GM13977 (cell line): ENCODE measurements around the gene WWP2.

Experiments used
- DNase-seq: peaks from one replicate; pipeline ENCODE4 v3.0.0; 2012; ENCODE audit warnings: low spot score
- CTCF ChIP-seq: IDR thresholded peaks from 2 replicates; pipeline ENCODE4 v1.5.1; 2012; ENCODE audit warnings: mild to moderate bottlenecking, control low read depth; ENCODE audit not compliant: insufficient read depth; ENCODE audit errors: extremely low read depth, missing control alignments
- in situ Hi-C: fragments of 300-500 bp; cut with MboI; formaldehyde crosslinking; loops from one replicate; pipeline ENCODE4 v1.12.0; 2022; ENCODE audit warnings: low sequenced_read_pairs, low pct_unique_long_range_greater_than_20kb, mixed read lengths, inconsistent platforms; ENCODE audit not compliant: unreplicated experiment

The WWP2 gene

GRCh38 chr16:69838489-69838888 is 76.4 kb downstream of the WWP2 start:
- no peak for DNase-seq
- in situ Hi-C loops = no loop called here

GRCh38 chr16:69839240-69839688 is 77.1 kb downstream of the WWP2 start:
- in situ Hi-C loops = no loop called here
- no peak for DNase-seq
- TF ChIP-seq CTCF = no peak

More at GRCh38 chr16:69838489-69838888, 76.4 kb downstream of the WWP2 start:
- no peak for TF ChIP-seq CTCF

DNA sequence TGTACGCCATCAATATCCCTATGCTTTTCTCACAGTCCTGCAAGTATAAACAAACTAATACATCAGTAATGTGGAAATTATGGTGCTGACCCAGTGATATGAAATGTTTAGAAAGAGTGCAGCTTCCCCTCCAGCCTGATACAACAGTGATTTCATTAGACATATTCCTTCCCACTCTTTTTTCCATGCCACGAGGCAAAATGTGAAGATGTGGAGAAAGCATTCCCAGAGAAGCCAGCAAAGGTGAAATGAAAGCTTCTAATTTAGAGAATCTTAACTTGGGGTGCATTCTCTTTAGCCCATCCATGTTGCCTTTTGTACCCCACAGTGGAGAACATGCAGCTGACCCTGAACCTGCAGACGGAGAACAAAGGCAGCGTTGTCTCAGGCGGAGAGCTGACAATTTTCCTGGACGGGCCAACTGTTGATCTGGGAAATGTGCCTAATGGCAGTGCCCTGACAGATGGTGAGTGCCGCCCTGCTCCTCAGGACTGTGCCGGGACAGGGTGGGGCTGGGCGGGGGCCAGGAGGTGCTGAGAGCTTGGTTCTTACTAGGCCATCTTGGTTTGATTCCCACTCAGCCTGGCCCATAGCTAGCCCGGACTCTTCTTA is 77.8 kb downstream of the WWP2 start:
- in situ Hi-C loops = no loop called here

DNA sequence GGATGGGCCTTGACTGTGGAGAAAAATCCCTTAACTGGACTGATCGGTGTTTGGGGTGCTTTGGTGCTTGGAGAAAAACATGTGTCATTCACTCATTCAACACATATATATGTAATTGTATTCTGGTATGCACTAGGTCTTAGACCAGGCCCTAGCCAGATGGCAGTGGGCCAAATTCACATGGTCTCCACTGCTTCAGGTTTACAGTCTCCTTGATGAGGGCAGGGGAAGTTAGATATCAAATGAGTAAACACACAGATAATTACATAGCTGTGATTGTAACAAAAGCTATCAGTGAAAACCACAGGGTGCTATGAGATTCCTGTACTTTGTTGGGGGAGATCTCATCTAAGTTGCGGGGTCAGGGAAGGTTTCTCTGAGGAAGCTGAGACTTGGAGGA is 78.8 kb downstream of the WWP2 start:
- in situ Hi-C loops = no loop called here
- no peak for DNase-seq
- TF ChIP-seq CTCF = no peak

More for the DNA sequence above, 77.8 kb downstream of the WWP2 start:
- TF ChIP-seq CTCF = no peak
- no peak for DNase-seq

GRCh38 chr16:69844441-69844840 is 82.3 kb downstream of the WWP2 start:
- DNase-seq = no peak
- in situ Hi-C loops = no loop called here
- TF ChIP-seq CTCF = no peak

DNA sequence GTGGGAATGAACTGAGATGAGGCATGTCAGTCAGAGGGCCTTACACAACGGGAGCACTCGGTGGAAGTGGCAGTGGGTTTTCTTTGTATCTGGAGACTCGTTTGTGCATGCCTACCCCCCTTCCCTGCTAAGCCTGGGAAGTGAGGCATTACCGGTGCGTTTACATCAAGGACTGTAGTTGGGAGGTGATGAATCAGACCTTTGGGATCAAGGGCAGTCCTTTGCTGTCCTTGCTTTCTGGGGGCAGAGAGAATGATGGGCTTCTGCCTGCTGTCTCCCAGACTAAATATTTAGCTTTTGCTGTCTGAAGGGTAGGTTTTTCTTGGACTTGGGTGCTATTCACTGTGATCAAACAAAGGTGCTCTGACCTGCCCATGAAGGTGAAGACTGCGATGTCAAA is 83.0 kb downstream of the WWP2 start:
- TF ChIP-seq CTCF = no peak
- in situ Hi-C loops = no loop called here
- no peak for DNase-seq
